PC-9 (cell line): ENCODE measurements around the gene HOOK1.

Experiments
- EZH2 ChIP-seq: fragments of 200-600 bp; sonication (generic); IDR thresholded peaks from 2 replicates; pipeline ENCODE4 v1.8.0; 2017; ENCODE audit warnings: antibody characterized with exemption, low read depth
- TF ChIP-seq, protein P1 (sequence below): fragments of 200-600 bp; sonication (generic); conservative IDR thresholded peaks from 2 replicates; pipeline ENCODE4 v1.6.1; 2017; ENCODE audit warnings: mixed run types, antibody characterized with exemption, mild to moderate bottlenecking, moderate library complexity

GRCh38 chr1:59903141-59903754 lies 88.5 kb downstream of the HOOK1 start:
- TF ChIP-seq, protein P1, sequence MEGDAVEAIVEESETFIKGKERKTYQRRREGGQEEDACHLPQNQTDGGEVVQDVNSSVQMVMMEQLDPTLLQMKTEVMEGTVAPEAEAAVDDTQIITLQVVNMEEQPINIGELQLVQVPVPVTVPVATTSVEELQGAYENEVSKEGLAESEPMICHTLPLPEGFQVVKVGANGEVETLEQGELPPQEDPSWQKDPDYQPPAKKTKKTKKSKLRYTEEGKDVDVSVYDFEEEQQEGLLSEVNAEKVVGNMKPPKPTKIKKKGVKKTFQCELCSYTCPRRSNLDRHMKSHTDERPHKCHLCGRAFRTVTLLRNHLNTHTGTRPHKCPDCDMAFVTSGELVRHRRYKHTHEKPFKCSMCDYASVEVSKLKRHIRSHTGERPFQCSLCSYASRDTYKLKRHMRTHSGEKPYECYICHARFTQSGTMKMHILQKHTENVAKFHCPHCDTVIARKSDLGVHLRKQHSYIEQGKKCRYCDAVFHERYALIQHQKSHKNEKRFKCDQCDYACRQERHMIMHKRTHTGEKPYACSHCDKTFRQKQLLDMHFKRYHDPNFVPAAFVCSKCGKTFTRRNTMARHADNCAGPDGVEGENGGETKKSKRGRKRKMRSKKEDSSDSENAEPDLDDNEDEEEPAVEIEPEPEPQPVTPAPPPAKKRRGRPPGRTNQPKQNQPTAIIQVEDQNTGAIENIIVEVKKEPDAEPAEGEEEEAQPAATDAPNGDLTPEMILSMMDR: peak; percentile 45; the same call in 1 of the 2 replicates
- TF ChIP-seq EZH2: no peak
